Activated CD8-positive, alpha-beta memory T cell treated with anti-CD3 and anti-CD28 coated beads, Interleukin-2, amount 50 U/mL, for 4 hours (primary cell): ENCODE measurements around the gene ZNF385A.
"Not testable (repeated sequence)": the region's sequence is repeated elsewhere in the genome, so short reads cannot be mapped to it uniquely, and the experiment has no call there.

Experiments
- DNase-seq: peaks from one replicate; pipeline ENCODE4 v3.0.0-alpha.2; 2020

Gene ZNF385A

GRCh38 chr12:54372113-54372806, 12.3 kb downstream of the ZNF385A start:
- DNase-seq: no peak

GRCh38 chr12:54371328-54372112, 13.0 kb downstream of the ZNF385A start:
- no peak for DNase-seq

GRCh38 chr12:54370171-54370730, 14.3 kb downstream of the ZNF385A start:
- peak; percentile 43 for DNase-seq

- DNase-seq: no peak
Measured at GRCh38 chr12:54369597-54370131, 14.9 kb downstream of the ZNF385A start.

GRCh38 chr12:54368709-54369596, 15.6 kb downstream of the ZNF385A start:
- peak; percentile 92 for DNase-seq

GRCh38 chr12:54368025-54368708, 16.4 kb downstream of the ZNF385A start:
- no peak for DNase-seq

- DNase-seq: no peak
Measured at GRCh38 chr12:54364413-54364812, 20.1 kb downstream of the ZNF385A start, which contains the start of gene GPR84. Gene GPR84 (minus strand): TSS chr12:54364486. CDS start chr12:54363851, 635 bp downstream.

- no peak for DNase-seq
Measured at GRCh38 chr12:54363618-54364017, 20.9 kb downstream of the ZNF385A start.

GRCh38 chr12:54363047-54363446, 21.5 kb downstream of the ZNF385A start:
- DNase-seq: no peak

GRCh38 chr12:54360717-54361456, 23.6 kb downstream of the ZNF385A start:
- DNase-seq: peak; percentile 51

- no peak for DNase-seq
Measured at GRCh38 chr12:54359762-54360351, 24.7 kb downstream of the ZNF385A start.

GRCh38 chr12:54358945-54359761, 25.4 kb downstream of the ZNF385A start:
- DNase-seq: peak; percentile 87

- DNase-seq: peak; percentile 39
Measured at GRCh38 chr12:54358191-54358944, 26.2 kb downstream of the ZNF385A start.

- no peak for DNase-seq
Measured at GRCh38 chr12:54357506-54358190, 26.9 kb downstream of the ZNF385A start.

- no peak for DNase-seq
Measured at GRCh38 chr12:54356951-54357356, 27.6 kb downstream of the ZNF385A start.

- no peak for DNase-seq
Measured at GRCh38 chr12:54356228-54356627, 28.3 kb downstream of the ZNF385A start.

- DNase-seq: no peak
Measured at GRCh38 chr12:54355104-54355815, 29.3 kb downstream of the ZNF385A start.

- DNase-seq: not testable (repeated sequence)
Measured at GRCh38 chr12:54354271-54354670, 30.3 kb downstream of the ZNF385A start.
